ENCODE measurements around the gene NPS.

NPS gene, protein sequence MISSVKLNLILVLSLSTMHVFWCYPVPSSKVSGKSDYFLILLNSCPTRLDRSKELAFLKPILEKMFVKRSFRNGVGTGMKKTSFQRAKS

GRCh38 chr10:127549009-127549408 lies at the start of gene NPS:
NPS (plus strand) TSS chr10:127549309; CDS start chr10:127549369, 60 bp downstream.
- DNase-seq: no peak

DNA sequence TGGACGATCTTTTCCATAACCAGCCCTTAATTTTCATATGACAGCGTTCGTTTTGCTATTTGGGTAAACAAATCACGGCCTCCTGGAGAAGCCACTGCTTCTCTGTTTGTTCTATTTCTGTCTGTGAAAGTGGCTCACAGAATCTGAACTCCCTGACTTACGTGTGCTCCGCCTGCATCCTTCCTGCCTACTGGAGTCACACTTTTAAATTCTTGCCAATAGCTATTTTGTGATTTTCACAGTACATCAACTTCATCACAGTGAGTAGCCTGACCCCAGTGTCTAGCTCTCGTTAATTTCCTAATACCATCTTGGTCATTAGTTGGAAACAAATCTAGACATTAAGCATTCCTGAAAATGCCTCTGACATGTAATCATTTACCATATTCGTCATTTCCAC lies 49.0 kb upstream of the NPS start:
- DNase-seq: no peak

DNA sequence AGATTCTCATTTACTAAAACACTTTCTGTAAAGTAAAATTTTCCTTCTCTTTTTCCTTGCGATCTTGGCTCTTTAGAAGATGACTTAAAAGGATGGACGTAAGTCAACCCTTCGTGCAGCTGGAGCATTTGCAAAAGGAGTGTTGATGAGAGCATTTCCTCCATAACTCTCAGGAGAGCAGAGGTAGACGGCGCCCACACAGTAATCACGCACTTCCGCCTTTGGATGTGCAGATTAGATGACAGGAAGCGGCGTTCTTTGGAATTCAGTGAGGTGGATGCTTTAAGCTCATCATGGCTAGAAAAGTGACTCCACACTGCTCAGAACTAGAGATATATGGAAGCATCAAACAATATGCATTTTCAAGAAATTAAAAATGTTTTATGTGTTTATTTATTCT lies 43.0 kb upstream of the NPS start:
- no peak for DNase-seq

- no peak for DNase-seq
These were observed 26.8 kb upstream of the NPS start for GRCh38 chr10:127522298-127522697.

- DNase-seq: no peak
These were observed 25.6 kb upstream of the NPS start for GRCh38 chr10:127523476-127523875.

- DNase-seq: no peak
These were observed 24.9 kb upstream of the NPS start for GRCh38 chr10:127524229-127524628.

GRCh38 chr10:127524908-127525665 lies 24.0 kb upstream of the NPS start:
- DNase-seq: no peak

- DNase-seq: no peak
These were observed 23.4 kb upstream of the NPS start for GRCh38 chr10:127525686-127526085.

DNA sequence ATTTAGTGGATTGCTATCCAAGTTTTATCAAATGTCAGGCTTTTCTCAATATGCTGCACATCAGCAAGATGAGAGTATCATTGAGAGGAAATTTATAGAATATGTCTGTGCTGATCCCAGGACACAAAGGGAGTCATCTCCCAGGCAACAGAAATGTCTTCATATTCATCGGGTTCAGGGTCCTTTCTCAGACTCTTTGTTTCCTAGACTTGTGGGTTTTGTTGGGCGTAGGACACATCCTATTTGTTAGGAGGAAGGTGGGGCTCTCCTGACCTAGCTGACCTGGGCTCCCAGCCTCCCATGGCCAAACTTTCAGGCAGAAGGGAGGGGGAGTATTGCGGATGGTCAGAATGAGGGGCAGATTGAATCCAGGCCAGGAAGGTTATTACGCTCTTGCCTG lies 22.9 kb upstream of the NPS start:
- DNase-seq: no peak

- DNase-seq: no peak
These were observed 21.8 kb upstream of the NPS start for GRCh38 chr10:127527320-127527719.

DNA sequence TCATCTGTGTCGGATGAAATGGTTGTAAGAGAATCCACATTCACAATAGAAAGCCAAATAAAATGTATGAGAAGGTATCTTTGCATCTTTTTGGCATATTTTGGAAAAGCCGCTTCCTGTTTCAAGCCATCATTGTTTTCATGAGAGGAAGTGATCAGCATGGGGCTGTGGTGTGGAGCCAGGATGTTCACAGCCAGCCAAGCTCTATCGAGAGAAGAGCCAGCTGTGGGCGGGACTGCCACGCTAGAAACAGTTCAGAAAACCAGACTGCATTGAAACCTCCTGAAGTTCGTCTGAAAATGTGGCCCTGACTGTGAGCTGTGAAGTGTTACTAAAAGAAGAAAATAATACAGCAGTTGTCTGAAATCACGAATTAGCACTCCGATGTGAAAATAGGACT lies 21.2 kb upstream of the NPS start:
- no peak for DNase-seq

DNA sequence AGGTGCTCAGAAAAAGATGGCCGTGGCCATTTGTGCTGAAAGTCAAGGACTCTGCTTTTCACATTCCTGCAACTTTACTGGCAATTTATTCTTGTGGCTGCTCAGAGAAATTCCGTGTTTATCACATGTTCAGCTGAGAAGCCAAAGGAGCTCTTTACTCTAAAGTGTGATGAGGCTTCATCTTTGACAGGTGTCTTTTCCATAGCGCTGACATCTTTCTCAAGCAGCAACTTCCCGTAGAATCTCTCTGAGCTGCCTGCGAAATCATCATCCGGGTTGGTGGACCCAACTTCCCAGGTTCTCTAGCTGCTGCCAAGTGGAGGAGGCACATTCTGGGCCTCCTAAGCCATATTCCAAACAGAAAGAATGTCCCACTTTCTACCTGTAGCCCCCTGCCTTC lies 16.9 kb upstream of the NPS start:
- no peak for DNase-seq

- DNase-seq: no peak
These were observed 16.4 kb upstream of the NPS start for GRCh38 chr10:127532659-127533058.

- DNase-seq: no peak
These were observed 15.0 kb upstream of the NPS start for GRCh38 chr10:127534074-127534473.

DNA sequence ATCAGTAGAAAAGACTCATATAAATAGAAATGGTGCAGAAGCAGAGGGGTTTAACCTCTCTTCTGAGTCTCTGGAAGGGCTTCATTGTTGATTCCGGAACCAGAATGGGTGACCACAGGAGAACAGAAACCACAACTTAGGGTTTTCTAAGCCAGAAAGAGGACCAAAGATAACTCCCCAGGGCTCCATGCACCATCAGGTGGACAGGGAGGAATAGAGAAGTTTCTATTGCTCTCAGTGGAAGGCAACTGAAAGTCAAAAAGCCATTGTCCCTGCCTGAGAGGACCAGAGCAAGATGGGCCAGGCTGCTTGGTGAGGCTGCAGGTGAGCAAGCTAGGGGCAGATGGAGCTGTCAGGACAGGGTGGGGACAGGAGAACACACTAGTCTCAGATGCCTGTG lies 14.6 kb upstream of the NPS start:
- no peak for DNase-seq

DNA sequence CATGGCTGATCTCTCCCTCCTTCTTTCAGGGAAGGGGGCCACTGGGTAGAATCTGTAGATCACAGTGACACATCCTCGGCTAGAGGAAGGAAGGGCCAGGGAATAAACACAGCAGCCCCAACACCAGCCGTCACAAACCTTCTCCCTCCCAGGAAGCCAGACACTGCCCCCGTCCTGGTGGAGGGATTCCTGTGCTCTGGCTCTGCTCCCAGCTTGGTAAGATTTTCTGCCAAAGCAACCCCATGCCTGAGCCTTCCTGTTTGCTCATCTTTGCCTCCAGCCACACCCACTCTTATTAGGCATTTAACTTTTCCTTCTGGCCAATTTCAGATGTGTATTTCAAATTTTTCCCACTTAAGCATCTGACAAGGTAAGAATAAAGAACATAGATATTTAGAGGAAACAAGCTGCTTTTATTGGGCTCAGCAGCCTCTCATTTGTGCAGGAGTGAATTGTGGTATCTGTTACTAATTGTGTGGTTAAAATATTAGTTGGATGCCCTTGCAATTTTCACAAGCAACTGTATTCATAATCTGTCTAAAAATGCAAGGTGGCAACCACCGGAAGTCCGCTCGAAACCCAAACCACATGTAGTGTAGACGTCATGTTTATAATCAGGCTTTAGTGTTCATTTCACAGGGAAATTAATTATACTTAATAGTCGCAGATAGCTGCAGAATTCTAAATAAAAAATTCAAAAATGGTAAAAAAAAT lies 13.2 kb upstream of the NPS start:
- no peak for DNase-seq

DNA sequence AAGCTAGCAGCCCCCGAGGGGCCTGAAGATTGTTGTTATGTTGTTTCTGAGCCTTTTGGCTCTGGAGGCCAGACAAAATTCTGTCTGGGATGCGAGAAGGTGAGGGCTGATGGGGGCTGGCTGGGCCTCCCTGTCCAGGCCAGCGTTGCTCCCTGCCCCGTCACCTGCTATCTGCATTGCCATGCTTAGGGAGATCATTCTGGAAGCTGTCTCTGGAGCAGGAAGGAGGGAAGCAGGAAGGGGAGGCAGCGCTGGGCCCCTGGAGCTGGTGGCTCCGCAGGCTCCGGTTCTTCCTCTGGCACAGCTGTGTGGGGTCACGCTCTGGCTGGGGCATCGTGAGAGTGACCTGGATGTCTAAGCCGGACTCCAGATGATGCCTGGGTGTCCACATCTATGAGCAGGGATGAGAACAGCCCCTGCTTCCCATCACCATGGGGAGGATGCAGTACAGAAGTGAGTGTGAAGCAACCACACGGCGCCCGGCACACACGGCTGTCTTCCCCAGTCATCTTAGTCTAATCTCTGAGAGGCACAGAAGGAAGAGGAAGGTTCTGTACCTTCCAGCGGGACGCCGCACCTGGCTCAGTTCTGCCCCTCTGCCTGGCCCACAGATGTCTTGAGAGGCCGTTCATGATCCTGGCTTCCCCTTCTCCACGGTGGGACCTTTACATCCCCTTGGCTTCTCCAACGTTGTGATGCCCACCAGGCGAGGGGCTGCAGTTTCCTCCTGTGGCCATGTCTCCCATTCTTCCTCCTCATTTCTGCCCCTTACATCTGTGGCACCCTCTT lies 11.9 kb upstream of the NPS start:
- no peak for DNase-seq

- no peak for DNase-seq
These were observed 11.2 kb upstream of the NPS start for GRCh38 chr10:127537924-127538323.

- no peak for DNase-seq
These were observed 1.1 kb upstream of the NPS start for GRCh38 chr10:127548022-127548421.

DNA sequence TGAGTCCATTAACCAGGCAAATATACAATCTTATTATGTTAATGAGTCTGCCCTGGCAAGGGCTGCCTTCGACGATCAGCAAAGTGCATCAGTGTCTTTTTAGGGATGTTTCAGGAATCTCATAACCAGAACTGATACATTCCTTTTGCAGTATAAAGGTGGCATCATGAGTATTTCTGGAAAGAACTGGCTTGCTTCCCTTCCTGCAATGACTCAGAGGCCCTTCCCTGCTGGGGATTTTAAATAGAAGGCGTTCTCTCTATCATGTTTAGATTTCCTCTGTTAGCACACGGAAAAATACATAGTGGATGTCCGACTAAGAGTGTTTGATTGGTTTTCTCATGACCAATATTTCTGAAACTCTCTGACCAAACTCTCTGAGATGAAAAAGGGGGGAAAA lies 1.8 kb downstream of the NPS start:
- no peak for DNase-seq

DNA sequence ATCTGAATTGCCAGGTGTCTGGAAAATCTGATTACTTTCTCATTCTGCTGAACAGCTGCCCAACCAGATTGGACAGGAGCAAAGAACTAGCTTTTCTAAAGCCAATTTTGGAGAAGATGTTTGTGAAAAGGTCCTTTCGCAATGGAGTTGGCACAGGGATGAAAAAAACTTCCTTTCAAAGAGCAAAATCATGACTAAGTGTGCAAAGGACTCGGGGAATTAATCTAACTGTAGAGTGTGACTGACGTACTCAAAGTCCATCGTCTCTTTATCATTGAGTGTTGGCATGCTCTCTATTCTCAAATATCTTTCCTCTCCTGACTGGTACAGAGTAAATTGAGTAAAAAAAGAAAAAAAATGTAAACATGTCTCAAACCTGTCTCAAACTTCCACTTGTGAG lies 3.3 kb downstream of the NPS start:
- no peak for DNase-seq

- no peak for DNase-seq
These were observed 4.3 kb downstream of the NPS start for GRCh38 chr10:127553417-127553816.

DNA sequence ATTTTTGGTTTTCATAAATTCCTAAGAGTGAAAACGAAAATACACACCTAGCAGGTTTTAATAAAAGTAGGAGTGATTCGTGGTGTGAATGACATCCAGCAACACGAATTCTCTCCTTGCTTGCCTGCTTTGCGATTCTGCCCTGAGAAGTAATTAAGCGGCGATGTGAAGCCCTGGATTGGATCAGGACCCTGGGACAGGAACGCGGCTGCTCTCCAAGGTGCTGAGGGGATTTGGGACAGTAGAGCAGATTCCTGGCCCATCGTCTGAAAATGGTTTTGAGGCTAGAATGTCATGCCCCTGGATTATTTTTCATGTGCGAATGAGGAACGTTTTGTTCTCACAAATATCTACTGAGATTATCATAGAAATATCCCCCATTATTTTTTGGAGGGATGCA lies 7.8 kb downstream of the NPS start:
- no peak for DNase-seq

- DNase-seq: no peak
These were observed 12.5 kb downstream of the NPS start for GRCh38 chr10:127561647-127562046.

Measured in stimulated activated CD8-positive, alpha-beta memory T cell treated with anti-CD3 and anti-CD28 coated beads, Interleukin-4, amount 100 ng/mL, for 48 hours (primary cell).